Esophagus squamous epithelium (tissue), 5 donors: ENCODE data around the gene C21orf58. TPM values are rescaled to one million over a fixed set of nuclear protein-coding genes. Genes with fewer than 3 reads are reported as not detected.

Experiments
- DNase-seq: peaks from one replicate; lab custom pipeline; 2025; lab: John Stamatoyannopoulos, UW
- H3K27ac ChIP-seq, 4 donors: fragments of 200-600 bp; sonication (generic); one replicate each; pipeline ENCODE4 v1.5.1; 2016 to 2019; ENCODE audit warnings: mild to moderate bottlenecking in 1 of 4
- H3K27me3 ChIP-seq, 4 donors: fragments of 200-600 bp; sonication (generic); 1 replicate in 3 of 4; 2 replicates in 1 of 4; pipeline versions ENCODE4 v1.5.1 to v1.6.0; 2017 to 2021; ENCODE audit warnings: antibody characterized with exemption in 1 of 4
- H3K36me3 ChIP-seq, 3 donors: fragments of 200-600 bp; sonication (generic); one replicate each; pipeline ENCODE4 v1.5.1; 2016 to 2019
- H3K4me1 ChIP-seq, 3 donors: fragments of 200-600 bp; sonication (generic); one replicate each; pipeline ENCODE4 v1.5.1; 2017 to 2019
- H3K4me3 ChIP-seq, 4 donors: fragments of 200-600 bp; sonication (generic); 1 replicate in 3 of 4; 2 replicates in 1 of 4; pipeline ENCODE4 v1.5.1; 2016 to 2019; ENCODE audit warnings: mild to moderate bottlenecking in 2 of 4, moderate library complexity in 1 of 4
- H3K9me3 ChIP-seq, 3 donors: fragments of 200-600 bp; sonication (generic); one replicate each; pipeline ENCODE4 v1.5.1; 2016 to 2019
- CTCF ChIP-seq, 6 experiments: fragments of 450-650 bp in 4 of 6; fragments of 200-600 bp in 2 of 6; sonication (generic) in 2 of 6; IDR thresholded peaks; one replicate each; pipeline ENCODE4 v1.5.1; 2016 to 2019; ENCODE audit warnings: antibody characterized with exemption in 6 of 6, mild to moderate bottlenecking in 4 of 6, moderate library complexity in 4 of 6
- POLR2A ChIP-seq, 4 donors: fragments of 450-650 bp; IDR thresholded peaks; one replicate each; pipeline ENCODE4 v1.6.1; 2017; ENCODE audit warnings: antibody characterized with exemption in 4 of 4, mild to moderate bottlenecking in 4 of 4, moderate library complexity in 3 of 4
- WGBS, 2 donors: methylation state at CpG; one replicate each; pipeline ENCODE4 v1.1.5; 2018; 5-methylcytosine and 5-hydroxymethylcytosine counted together
- intact Hi-C: fragments of 100-400 bp; cut with DNase I; formaldehyde crosslinking; loops from one replicate; pipeline ENCODE4 v1.15.0; 2022
- total RNA-seq, 4 donors: library from RNA; depleted of rRNA; stranded (reverse); fragments of >200 nt; gene quantifications; one replicate each; pipeline ENCODE4 v1.1.0, GENCODE V29; 2016
- donor health status: DM: yes; HTN: yes; CAD: no.

The C21orf58 gene
- total RNA-seq, 4 donors from 2014 or later, result 2.1 to 4.4 (median 2.7) TPM

- Histone ChIP-seq H3K4me1 (peaks cover 0 to 25% (median 2%) of the 10 kb centered on the region in 3 donors), H3K9me3 (no peaks in the 10 kb centered on the region), H3K36me3 (peaks cover 0 to 11% (median 0%) of the 10 kb centered on the region in 3 donors), H3K27ac (no peak overlapping the region), H3K4me3 (no peak overlapping the region), H3K27me3 (peaks cover 0 to 6% (median 0%) of the 10 kb centered on the region in 4 donors)
- intact Hi-C loops, result no loop called here
- no peak for TF ChIP-seq POLR2A (IDR thresholded peaks at IDR 0.05)
- TF ChIP-seq CTCF (IDR thresholded peaks at IDR 0.05), result no peak
- no peak for DNase-seq
- 95 to 100% methylated on average over 2 of the region's 2 CpGs for WGBS, 2 donors
These were observed 32.1 kb downstream of the C21orf58 start for GRCh38 chr21:46291561-46291960.

- Histone ChIP-seq H3K27me3 (no peaks in the 10 kb centered on the region), H3K9me3 (no peaks in the 10 kb centered on the region), H3K27ac (no peak overlapping the region), H3K4me1 (peaks cover 4 to 19% (median 6%) of the 10 kb centered on the region in 3 donors), H3K36me3 (peaks cover 0 to 11% (median 0%) of the 10 kb centered on the region in 3 donors), H3K4me3 (no peak overlapping the region)
- intact Hi-C loops, result no loop called here
- WGBS, 2 donors, result 70 to 73% methylated on average over 4 to 5 of the region's 6 CpGs
- no peak for DNase-seq
- no peak for TF ChIP-seq POLR2A (IDR thresholded peaks at IDR 0.05)
- TF ChIP-seq CTCF (IDR thresholded peaks at IDR 0.05), result no peak
These were observed 34.0 kb downstream of the C21orf58 start for GRCh38 chr21:46289655-46290179.

GRCh38 chr21:46287541-46287940, 36.1 kb downstream of the C21orf58 start:
- DNase-seq, result no peak
- Histone ChIP-seq H3K4me1 (peaks cover 20 to 40% (median 27%) of the 10 kb centered on the region in 3 donors), H3K36me3 (peaks cover 0 to 29% (median 0%) of the 10 kb centered on the region in 3 donors), H3K9me3 (no peaks in the 10 kb centered on the region), H3K27me3 (no peaks in the 10 kb centered on the region), H3K27ac (peak overlapping the region in 2 of 4 donors; percentile 98), H3K4me3 (no peak overlapping the region)
- WGBS, 2 donors, result 83 to 84% methylated on average over 9 to 10 of the region's 10 CpGs
- intact Hi-C loops, result no loop called here
- TF ChIP-seq POLR2A (IDR thresholded peaks at IDR 0.05), result no peak
- no peak for TF ChIP-seq CTCF (IDR thresholded peaks at IDR 0.05)

GRCh38 chr21:46286648-46287002, 37.0 kb downstream of the C21orf58 start:
- peaks cover 20 to 49% (median 31%) of the 10 kb centered on the region in 3 donors for H3K4me1 ChIP-seq
- peak overlapping the region; percentile 85 to 98 (median 96) for H3K4me3 ChIP-seq
- intact Hi-C loops, result no loop called here
- DNase-seq, result no peak
- no peaks in the 10 kb centered on the region for H3K9me3 ChIP-seq
- peak overlapping the region; percentile 96 to 99 (median 98) for H3K27ac ChIP-seq
- no peaks in the 10 kb centered on the region for H3K27me3 ChIP-seq
- WGBS, 2 donors, result 1% methylated on average over 12 to 16 of the region's 16 CpGs
- TF ChIP-seq POLR2A (IDR thresholded peaks at IDR 0.05), result no peak
- no peak for TF ChIP-seq CTCF (IDR thresholded peaks at IDR 0.05)
- peaks cover 0 to 31% (median 0%) of the 10 kb centered on the region in 3 donors for H3K36me3 ChIP-seq

GRCh38 chr21:46285761-46286647, 37.7 kb downstream of the C21orf58 start, which contains the start of gene YBEY:
Gene YBEY, plus strand, starts transcription at chr21:46286342. Its CDS starts 572 bp downstream, at chr21:46286914.
- H3K36me3 ChIP-seq, result peaks cover 0 to 33% (median 0%) of the 10 kb centered on the region in 3 donors
- TF ChIP-seq CTCF (IDR thresholded peaks at IDR 0.05) (peak in 4 of 6 experiments; percentile 14 to 55 (median 44)), POLR2A (IDR thresholded peaks at IDR 0.05) (peak in 3 of 4 donors; percentile 33 to 80 (median 57))
- WGBS, 2 donors, result 0% methylated on average over 20 to 34 of the region's 105 CpGs
- peaks cover 20 to 56% (median 36%) of the 10 kb centered on the region in 3 donors for H3K4me1 ChIP-seq
- peak within 1 kb of the TSS; percentile 96 to 99 (median 98) for H3K27ac ChIP-seq
- peak within 1 kb of the TSS; percentile 85 to 98 (median 96) for H3K4me3 ChIP-seq
- H3K27me3 ChIP-seq, result no peaks in the 10 kb centered on the region
- intact Hi-C loops, result no loop called here
- peak; percentile 52 for DNase-seq
- no peaks in the 10 kb centered on the region for H3K9me3 ChIP-seq
